H1 (cell line): ENCODE results near the gene APOL2. TPM values are rescaled to one million over a fixed set of nuclear protein-coding genes. Genes with fewer than 3 reads are reported as not detected.

Experiments used
- CTCF ChIA-PET: fragments of 300-600 bp; sonication (Branson Sonifier 250); formaldehyde crosslinking; loops from one replicate; lab custom pipeline; 2021; ENCODE audit not compliant: partially characterized antibody; lab: Charles Lee
- POLR2A ChIA-PET: fragments of 300-600 bp; sonication (Branson Sonifier 250); formaldehyde crosslinking; loops from one replicate; lab custom pipeline; 2021; ENCODE audit warnings: inconsistent platforms; ENCODE audit not compliant: partially characterized antibody; lab: Charles Lee
- DNase-seq, 2 experiments: peaks; one replicate each; pipeline versions ENCODE4 v3.0.0 to v3.0.0-alpha.2; 2010 to 2022; ENCODE audit warnings: low spot score in 2 of 2, low read depth in 1 of 2, mixed read lengths in 1 of 2
- FAIRE-seq: peaks from 2 replicates; lab custom pipeline; 2011; peaks lifted over from hg19 to GRCh38; lab: Jason Lieb, UNC
- H2AFZ ChIP-seq: 2 replicates; pipeline ENCODE4 v1.8.1; 2012; ENCODE audit warnings: low read length, inconsistent platforms
- H2AK5ac ChIP-seq: 2 replicates; pipeline ENCODE4 v1.6.1; 2013; ENCODE audit warnings: low read depth, low read length
- H2BK120ac ChIP-seq: replicated peaks from 2 replicates; pipeline ENCODE3; 2013; ENCODE audit warnings: low read depth, low read length, inconsistent platforms
- H2BK12ac ChIP-seq: 2 replicates; pipeline ENCODE4 v1.6.1; 2013; ENCODE audit warnings: low read depth, low read length
- H2BK15ac ChIP-seq: 2 replicates; pipeline ENCODE4 v1.6.1; 2013; ENCODE audit warnings: low read length
- H2BK20ac ChIP-seq: 2 replicates; pipeline ENCODE4 v1.6.1; 2013; ENCODE audit warnings: low read length
- H2BK5ac ChIP-seq: 2 replicates; pipeline ENCODE4 v1.6.1; 2013; ENCODE audit warnings: low read depth, low read length
- H3K14ac ChIP-seq: 2 replicates; pipeline ENCODE4 v1.6.1; 2013; ENCODE audit warnings: inconsistent platforms; ENCODE audit not compliant: insufficient read length
- H3K18ac ChIP-seq: 2 replicates; pipeline ENCODE4 v1.6.1; 2013; ENCODE audit warnings: low read length; ENCODE audit errors: extremely low read depth
- H3K23ac ChIP-seq: 2 replicates; pipeline ENCODE4 v1.6.1; 2013; ENCODE audit warnings: inconsistent platforms; ENCODE audit not compliant: insufficient read length
- H3K23me2 ChIP-seq: 2 replicates; pipeline ENCODE4 v1.6.1; 2013; ENCODE audit warnings: low read depth, low read length
- H3K27ac ChIP-seq: 2 replicates; pipeline ENCODE4 v1.6.1; 2011; ENCODE audit warnings: low read depth, low read length, inconsistent platforms
- H3K27me3 ChIP-seq, 4 experiments: replicated peaks in 1 of 4; 1 replicate in 1 of 4; 2 replicates in 3 of 4; pipeline versions ENCODE4 v1.6.1 to v1.8.1; 2011 to 2013; ENCODE audit warnings: low read length in 3 of 4, mild to moderate bottlenecking in 3 of 4, inconsistent platforms in 2 of 4, mixed read lengths in 2 of 4, moderate library complexity in 1 of 4; ENCODE audit not compliant: control insufficient read depth in 3 of 4, insufficient read depth in 3 of 4; ENCODE audit errors: extremely low read depth in 1 of 4
- H3K36me3 ChIP-seq, 4 experiments: 2 replicates each; pipeline versions ENCODE4 v1.6.1 to v1.8.1; 2011 to 2013; ENCODE audit warnings: mild to moderate bottlenecking in 4 of 4, low read length in 3 of 4, moderate library complexity in 2 of 4, control low read depth in 1 of 4, inconsistent platforms in 1 of 4; ENCODE audit not compliant: insufficient read depth in 4 of 4, control insufficient read depth in 2 of 4
- H3K4ac ChIP-seq: replicated peaks from 2 replicates; pipeline ENCODE3; 2013; ENCODE audit warnings: low read length, low read depth, mixed read lengths, inconsistent platforms; ENCODE audit not compliant: insufficient read length
- H3K4me1 ChIP-seq, 4 experiments: replicated peaks in 1 of 4; 1 replicate in 1 of 4; 2 replicates in 3 of 4; pipeline versions ENCODE4 v1.6.1 to v1.8.1; 2011 to 2013; ENCODE audit warnings: low read length in 3 of 4, inconsistent platforms in 2 of 4, mixed read lengths in 1 of 4; ENCODE audit not compliant: insufficient read depth in 4 of 4, control insufficient read depth in 3 of 4
- H3K4me2 ChIP-seq, 2 experiments: 2 replicates each; pipeline versions ENCODE4 v1.6.1 to v1.8.1; 2011 to 2013; ENCODE audit warnings: low read depth in 2 of 2, low read length in 2 of 2, control low read depth in 1 of 2, inconsistent platforms in 1 of 2, mild to moderate bottlenecking in 1 of 2; ENCODE audit not compliant: insufficient read depth in 1 of 2
- H3K4me3 ChIP-seq, 4 experiments: fragments of 200-600, 300-600 bp in 1 of 4; sonication (generic), shearing (Covaris generic), sonication (Bioruptor Twin) in 1 of 4; 2 replicates each; pipeline versions ENCODE4 v1.5.1 to v1.8.1; 2011 to 2016; ENCODE audit warnings: low read length in 4 of 4, low read depth in 3 of 4, control low read depth in 2 of 4, inconsistent platforms in 2 of 4, mild to moderate bottlenecking in 2 of 4, mixed read lengths in 1 of 4, moderate library complexity in 1 of 4; ENCODE audit not compliant: insufficient read depth in 2 of 4; ENCODE audit errors: extremely low read depth in 1 of 4
- H3K56ac ChIP-seq: replicated peaks from 2 replicates; pipeline ENCODE3; 2013; ENCODE audit warnings: low read depth, mild to moderate bottlenecking, mixed read lengths, low read length, inconsistent platforms; ENCODE audit not compliant: insufficient read length
- H3K79me1 ChIP-seq: 2 replicates; pipeline ENCODE4 v1.6.1; 2013; ENCODE audit warnings: low read depth, low read length, control low read depth
- H3K79me2 ChIP-seq, 2 experiments: 2 replicates each; pipeline versions ENCODE4 v1.6.1 to v1.8.1; 2012 to 2013; ENCODE audit warnings: low read length in 2 of 2, mild to moderate bottlenecking in 2 of 2, inconsistent platforms in 1 of 2; ENCODE audit not compliant: insufficient read depth in 2 of 2, control insufficient read depth in 1 of 2
- H3K9ac ChIP-seq, 4 experiments: replicated peaks in 1 of 4; 1 replicate in 1 of 4; 2 replicates in 3 of 4; pipeline versions ENCODE4 v1.6.1 to v1.8.1; 2011 to 2013; ENCODE audit warnings: low read depth in 3 of 4, low read length in 3 of 4, control low read depth in 2 of 4, mild to moderate bottlenecking in 2 of 4, moderate library complexity in 2 of 4, inconsistent platforms in 1 of 4; ENCODE audit errors: extremely low read depth in 1 of 4
- H3K9me3 ChIP-seq, 2 experiments: 2 replicates each; pipeline versions ENCODE4 v1.6.1 to v1.8.1; 2012 to 2013; ENCODE audit warnings: mild to moderate bottlenecking in 2 of 2, moderate library complexity in 2 of 2, control low read depth in 1 of 2, inconsistent platforms in 1 of 2, low read depth in 1 of 2, low read length in 1 of 2, mixed read lengths in 1 of 2; ENCODE audit not compliant: insufficient read depth in 2 of 2
- H4K20me1 ChIP-seq, 2 experiments: replicated peaks in 1 of 2; 2 replicates each; pipeline versions ENCODE3 to v1.8.1; 2011 to 2013; ENCODE audit warnings: inconsistent platforms in 2 of 2, low read length in 2 of 2, mild to moderate bottlenecking in 1 of 2; ENCODE audit not compliant: insufficient read depth in 2 of 2, control insufficient read depth in 1 of 2
- H4K5ac ChIP-seq: 2 replicates; pipeline ENCODE4 v1.6.1; 2013; ENCODE audit warnings: low read length, low read depth, mixed read lengths, inconsistent platforms; ENCODE audit not compliant: insufficient read length
- H4K8ac ChIP-seq: 2 replicates; pipeline ENCODE4 v1.8.0; 2013; ENCODE audit warnings: mild to moderate bottlenecking, moderate library complexity, low read length, inconsistent platforms; ENCODE audit not compliant: insufficient read depth; ENCODE audit errors: extremely low read depth
- H4K91ac ChIP-seq: replicated peaks from 2 replicates; pipeline ENCODE3; 2013; ENCODE audit warnings: low read length, mixed read lengths, inconsistent platforms; ENCODE audit not compliant: insufficient read length
- CHD2 ChIP-seq: IDR thresholded peaks from 2 replicates; pipeline ENCODE4 v1.6.1; 2012; ENCODE audit warnings: low read length, improper control_type of control experiment
- SIN3A ChIP-seq, 2 experiments: IDR thresholded peaks in 1 of 2; conservative IDR thresholded peaks in 1 of 2; 2 replicates each; pipeline ENCODE4 v1.6.1; 2011 to 2012; ENCODE audit warnings: low read length in 2 of 2, improper control_type of control experiment in 1 of 2, low read depth in 1 of 2, mild to moderate bottlenecking in 1 of 2
- WGBS, 2 experiments: shearing (Covaris generic) in 1 of 2; methylation state at CpG; one replicate each; pipeline versions ENCODE4 v1.1.6 to v1.1.7; 2013 to 2015; ENCODE audit warnings: low lambda C conversion rate in 2 of 2, mixed read lengths in 2 of 2, inconsistent platforms in 1 of 2, low coverage in 1 of 2, missing lambda C conversion rate in 1 of 2; ENCODE audit not compliant: insufficient replicate concordance in 2 of 2, insufficient coverage in 1 of 2, insufficient read length in 1 of 2; ENCODE audit errors: extremely low coverage in 1 of 2, missing lambda C conversion rate in 1 of 2; 5-methylcytosine and 5-hydroxymethylcytosine counted together
- polyA plus RNA-seq, 7 experiments: library from polyadenylated mRNA; depleted of rRNA in 3 of 7; stranded (reverse) in 5 of 7; unstranded in 2 of 7; fragments of >200 nt in 5 of 7; fragments of 200-250 nt in 2 of 7; gene quantifications; 1 replicate in 5 of 7; 2 replicates in 1 of 7; 4 replicates in 1 of 7; pipeline versions ENCODE4 v1.2.1 to v1.2.3, GENCODE V29; 2011 to 2013; ENCODE audit warnings: missing spikeins in 2 of 7, mixed read lengths in 2 of 7
- total RNA-seq: library from RNA; stranded (reverse); fragmentation: NEBNext Ultra II Directional; extraction: Animal tissue kit (Norgen Biotek cat#: 25700); gene quantifications from 2 replicates; pipeline ENCODE4 v1.2.1, GENCODE V29; 2021

The APOL2 gene
- total and polyA plus RNA-seq, 2 of the 8 experiments (the other 6 are each of a cell fraction or from before 2014, with no cell fraction given): 8.1 to 11.0 TPM

GRCh38 chr22:36267896-36268485, 28.7 kb upstream of the APOL2 start:
- no peak overlapping the region for H3K18ac ChIP-seq
- CTCF ChIA-PET: interaction anchor here (0.7 to 2.2 kb wide), 3 partner anchors 10 to 1403 kb away, joined by 3 to 9 read pairs (median 6); no protein-coding TSS in a partner anchor
- H2BK120ac ChIP-seq: no peak overlapping the region
- H3K23ac ChIP-seq: no peak overlapping the region
- H3K23me2 ChIP-seq: no peaks in the 10 kb centered on the region
- no peak overlapping the region for H3K9ac ChIP-seq
- no peak overlapping the region for H2AK5ac ChIP-seq
- no peak overlapping the region for H2BK12ac ChIP-seq
- no peak overlapping the region for H2BK20ac ChIP-seq
- no peak overlapping the region for H3K4ac ChIP-seq
- no peak overlapping the region for H3K27ac ChIP-seq
- no peaks in the 10 kb centered on the region for H4K20me1 ChIP-seq
- 0 out of 7 replicates have a peak, but pooled peaks cover 0 to 2% (median 0%) of the 10 kb centered on the region in 4 experiments for H3K27me3 ChIP-seq
- H4K5ac ChIP-seq: no peak overlapping the region
- FAIRE-seq (no peak), DNase-seq (no peak)
- no peaks in the 10 kb centered on the region for H3K79me2 ChIP-seq
- H4K8ac ChIP-seq: no peak overlapping the region
- H2BK5ac ChIP-seq: no peak overlapping the region
- H3K36me3 ChIP-seq: no peaks in the 10 kb centered on the region
- H3K9me3 ChIP-seq: no peaks in the 10 kb centered on the region
- no peak overlapping the region for H3K4me3 ChIP-seq
- H4K91ac ChIP-seq: no peak overlapping the region
- H3K4me2 ChIP-seq: no peak overlapping the region
- H3K56ac ChIP-seq: no peak overlapping the region
- POLR2A ChIA-PET: no interaction called here
- no peaks in the 10 kb centered on the region for H3K4me1 ChIP-seq
- WGBS, 2 experiments: 89% methylated on average over 11 of the region's 11 CpGs; no CpG with 5 or more reads in 1 of the 2 experiments
- H2BK15ac ChIP-seq: no peak overlapping the region
- H3K14ac ChIP-seq: no peak overlapping the region
- H3K79me1 ChIP-seq: no peaks in the 10 kb centered on the region
- no peak overlapping the region for H2AFZ ChIP-seq
- TF ChIP-seq CHD2 (no peak), SIN3A (conservative IDR thresholded peaks at IDR 0.05 in 1 of 2, IDR thresholded peaks at IDR 0.05 in 1 of 2; ENCODE audit: low read depth in 1 of 2, low read length in 2 of 2) (no peak)
